Lung (tissue), 12 donors: ENCODE results near the gene LARP4. TPM values are rescaled to one million over a fixed set of nuclear protein-coding genes. Genes with fewer than 3 reads are reported as not detected.
"Not testable (repeated sequence)": the region's sequence is repeated elsewhere in the genome, so short reads cannot be mapped to it uniquely, and the experiment has no call there.

Experiments
- ATAC-seq: fragments of 200-7000 bp; cut with Tn5 transposase; one replicate; pipeline ENCODE4 v1.9.1; 2020; ENCODE audit warnings: moderate number of reproducible peaks; ENCODE audit not compliant: insufficient read depth, low FRiP score
- DNase-seq, 3 donors: peaks; one replicate each; pipeline ENCODE4 v3.0.0-alpha.2; 2013 to 2017
- H3K27ac ChIP-seq, 2 donors: one replicate each; pipeline ENCODE4 v1.5.1; 2013; ENCODE audit warnings: mild to moderate bottlenecking in 2 of 2, moderate library complexity in 2 of 2, control low read depth in 1 of 2, inconsistent platforms in 1 of 2, low read depth in 1 of 2, low read length in 1 of 2
- H3K27me3 ChIP-seq, 3 donors: one replicate each; pipeline ENCODE4 v1.5.1; 2013; ENCODE audit warnings: low read length in 2 of 3; ENCODE audit not compliant: control insufficient read depth in 3 of 3, insufficient read depth in 3 of 3
- H3K36me3 ChIP-seq, 4 donors: one replicate each; pipeline ENCODE4 v1.5.1; 2013; ENCODE audit warnings: low read length in 4 of 4, mild to moderate bottlenecking in 1 of 4, moderate library complexity in 1 of 4; ENCODE audit not compliant: control insufficient read depth in 4 of 4, insufficient read depth in 4 of 4
- H3K4me1 ChIP-seq, 5 donors: one replicate each; pipeline ENCODE4 v1.5.1; 2013; ENCODE audit warnings: low read length in 5 of 5, mild to moderate bottlenecking in 2 of 5, moderate library complexity in 1 of 5; ENCODE audit not compliant: control insufficient read depth in 5 of 5, insufficient read depth in 5 of 5
- H3K4me3 ChIP-seq: one replicate; pipeline ENCODE4 v1.5.1; 2013; ENCODE audit warnings: mild to moderate bottlenecking, control low read depth, moderate library complexity
- H3K9ac ChIP-seq, 2 donors: one replicate each; pipeline ENCODE4 v1.5.1; 2013; ENCODE audit warnings: low read length in 2 of 2, control low read depth in 1 of 2; ENCODE audit not compliant: insufficient read depth in 1 of 2
- H3K9me3 ChIP-seq, 4 donors: one replicate each; pipeline ENCODE4 v1.5.1; 2013; ENCODE audit warnings: low read length in 3 of 4, mild to moderate bottlenecking in 1 of 4, moderate library complexity in 1 of 4; ENCODE audit not compliant: control insufficient read depth in 4 of 4, insufficient read depth in 3 of 4
- CTCF ChIP-seq: IDR thresholded peaks from 2 replicates; pipeline ENCODE4 v1.5.1; 2012; ENCODE audit warnings: mild to moderate bottlenecking; ENCODE audit errors: control extremely low read depth, extremely low read depth
- WGBS, 2 donors: extraction: QIAGEN DNeasy Blood & Tissue Kit; methylation state at CpG; one replicate each; pipeline ENCODE4 v1.1.7; 2013; 5-methylcytosine and 5-hydroxymethylcytosine counted together
- polyA plus RNA-seq, 2 donors: library from polyadenylated mRNA; stranded (reverse); fragments of 200-250 nt; gene quantifications; one replicate each; pipeline ENCODE4 v1.2.1, GENCODE V29; 2013
- total RNA-seq, 2 donors: library from RNA; depleted of rRNA in 1 of 2; stranded (reverse); fragments of >200 nt in 1 of 2; gene quantifications; one replicate each; pipeline ENCODE4 v1.2.1, GENCODE V29; 2014 to 2021
- donor health status: control.
- donor health status: control.
- donor health status: Bipolar disorder and iron deficiency.
- donor health status: healthy.
- donor health status: DM: yes; HTN: yes; CAD: no.

Gene LARP4
- total and polyA plus RNA-seq, 4 donors, result 10.9 to 69.4 (median 32.3) TPM

GRCh38 chr12:50442178-50442908 lies 41.7 kb downstream of the LARP4 start:
- Histone ChIP-seq H3K4me1 (peaks cover 0 to 3% (median 0%) of the 10 kb centered on the region in 5 donors), H3K36me3 (peaks cover 18 to 38% (median 28%) of the 10 kb centered on the region in 4 donors), H3K9me3 (no peaks in the 10 kb centered on the region), H3K27me3 (no peaks in the 10 kb centered on the region), H3K27ac (no peak overlapping the region), H3K9ac (no peak overlapping the region), H3K4me3 (no peak overlapping the region)
- 79 to 92% methylated on average over 3 of the region's 3 CpGs for WGBS, 2 donors
- ATAC-seq, result no peak
- no peak for TF ChIP-seq CTCF
- DNase-seq, result no peak

- 77 to 95% methylated on average over 5 of the region's 5 CpGs for WGBS, 2 donors
- ATAC-seq, result not testable (repeated sequence)
Observed at GRCh38 chr12:50449671-50450070, 49.0 kb downstream of the LARP4 start.

GRCh38 chr12:50452795-50453194 lies 52.1 kb downstream of the LARP4 start:
- WGBS, 2 donors, result 98% methylated on average over 5 of the region's 5 CpGs
- DNase-seq (no peak), ATAC-seq (no peak)
- H3K9ac ChIP-seq, result no peak overlapping the region
- peaks cover 3 to 15% (median 5%) of the 10 kb centered on the region in 4 donors for H3K36me3 ChIP-seq
- H3K4me3 ChIP-seq, result no peak overlapping the region
- TF ChIP-seq CTCF, result no peak
- H3K4me1 ChIP-seq, result no peaks in the 10 kb centered on the region
- no peaks in the 10 kb centered on the region for H3K27me3 ChIP-seq
- H3K9me3 ChIP-seq, result no peaks in the 10 kb centered on the region
- no peak overlapping the region for H3K27ac ChIP-seq

More at GRCh38 chr12:50449671-50450070, 49.0 kb downstream of the LARP4 start:
- not testable (repeated sequence) for H3K9me3 ChIP-seq, H3K27ac ChIP-seq, H3K4me1 ChIP-seq, H3K4me3 ChIP-seq, H3K9ac ChIP-seq, H3K27me3 ChIP-seq, DNase-seq
- H3K36me3 ChIP-seq, result peaks cover 0 to 17% (median 13%) of the 10 kb centered on the region in 4 donors

GRCh38 chr12:50453872-50454271 lies 53.2 kb downstream of the LARP4 start:
- Histone ChIP-seq H3K4me1 (no peaks in the 10 kb centered on the region), H3K9me3 (no peaks in the 10 kb centered on the region), H3K27ac (no peak overlapping the region), H3K36me3 (peaks cover 3 to 12% (median 6%) of the 10 kb centered on the region in 4 donors), H3K9ac (no peak overlapping the region), H3K4me3 (no peak overlapping the region), H3K27me3 (no peaks in the 10 kb centered on the region)
- ATAC-seq, result no peak
- no peak for DNase-seq
- WGBS, 2 donors, result 96 to 98% methylated on average over 5 of the region's 5 CpGs
- TF ChIP-seq CTCF, result no peak
